ENCODE data around the gene DZIP1L. TPM values are rescaled to one million over a fixed set of nuclear protein-coding genes. Genes with fewer than 3 reads are reported as not detected.
"Not testable (repeated sequence)": the region's sequence is repeated elsewhere in the genome, so short reads cannot be mapped to it uniquely, and the experiment has no call there.

The DZIP1L gene
- total and polyA plus RNA-seq, 9 donors, result 6.3 to 12.8 (median 7.5) TPM

- peak; percentile 55 for DNase-seq
- H3K27me3 ChIP-seq (ENCODE audit: control insufficient read depth, insufficient read depth, low read length), result no peaks in the 10 kb centered on the region
Measured at GRCh38 chr3:138114431-138114918, 933 bp downstream of the DZIP1L start.

GRCh38 chr3:138113326-138113725 lies 2.1 kb downstream of the DZIP1L start:
- H3K36me3 ChIP-seq (ENCODE audit: control insufficient read depth, insufficient read depth, low read length), result peaks cover 10% of the 10 kb centered on the region
- H3K4me3 ChIP-seq (ENCODE audit: low read length), result no peak overlapping the region
- no peaks in the 10 kb centered on the region for H3K9me3 ChIP-seq (replicated peaks; ENCODE audit: control insufficient read depth, low read depth, low read length)
- H3K27ac ChIP-seq (ENCODE audit: low read length), result no peak overlapping the region
- no peaks in the 10 kb centered on the region for H3K27me3 ChIP-seq (ENCODE audit: control insufficient read depth, insufficient read depth, low read length)
- DNase-seq, result no peak
- peaks cover 9% of the 10 kb centered on the region for H3K4me1 ChIP-seq (ENCODE audit: control insufficient read depth, insufficient read depth, low read length)
- WGBS (ENCODE audit: insufficient coverage), result no CpG with 5 or more reads among the region's 1 CpG

More at GRCh38 chr3:138114431-138114918, 933 bp downstream of the DZIP1L start:
- peak overlapping the region; percentile 74 for H3K4me3 ChIP-seq (ENCODE audit: low read length)
- WGBS (ENCODE audit: insufficient coverage), result 4% methylated on average over 4 of the region's 9 CpGs
- peaks cover 10% of the 10 kb centered on the region for H3K36me3 ChIP-seq (ENCODE audit: control insufficient read depth, insufficient read depth, low read length)
- no peaks in the 10 kb centered on the region for H3K9me3 ChIP-seq (replicated peaks; ENCODE audit: control insufficient read depth, low read depth, low read length)
- H3K27ac ChIP-seq (ENCODE audit: low read length), result peak overlapping the region; percentile 93
- H3K4me1 ChIP-seq (ENCODE audit: control insufficient read depth, insufficient read depth, low read length), result peaks cover 16% of the 10 kb centered on the region

- Histone ChIP-seq H3K27me3 (ENCODE audit: control insufficient read depth, insufficient read depth, low read length) (no peaks in the 10 kb centered on the region), H3K4me1 (ENCODE audit: control insufficient read depth, insufficient read depth, low read length) (peaks cover 9% of the 10 kb centered on the region), H3K9me3 (replicated peaks; ENCODE audit: control insufficient read depth, low read depth, low read length) (no peaks in the 10 kb centered on the region), H3K36me3 (ENCODE audit: control insufficient read depth, insufficient read depth, low read length) (peaks cover 10% of the 10 kb centered on the region), H3K4me3 (ENCODE audit: low read length) (no peak overlapping the region), H3K27ac (ENCODE audit: low read length) (no peak overlapping the region)
- 53% methylated on average over 4 of the region's 8 CpGs for WGBS (ENCODE audit: insufficient coverage)
- no peak for DNase-seq
Measured at GRCh38 chr3:138112362-138112761, 3.0 kb downstream of the DZIP1L start.

GRCh38 chr3:138105598-138105997 lies 9.8 kb downstream of the DZIP1L start:
- DNase-seq, result no peak
- H3K4me3 ChIP-seq (ENCODE audit: low read length), result no peak overlapping the region
- peaks cover 9% of the 10 kb centered on the region for H3K36me3 ChIP-seq (ENCODE audit: control insufficient read depth, insufficient read depth, low read length)
- no CpG with 5 or more reads among the region's 1 CpG for WGBS (ENCODE audit: insufficient coverage)
- no peaks in the 10 kb centered on the region for H3K27me3 ChIP-seq (ENCODE audit: control insufficient read depth, insufficient read depth, low read length)
- no peaks in the 10 kb centered on the region for H3K4me1 ChIP-seq (ENCODE audit: control insufficient read depth, insufficient read depth, low read length)
- H3K9me3 ChIP-seq (replicated peaks; ENCODE audit: control insufficient read depth, low read depth, low read length), result no peaks in the 10 kb centered on the region
- no peak overlapping the region for H3K27ac ChIP-seq (ENCODE audit: low read length)

- peaks cover 11% of the 10 kb centered on the region for H3K36me3 ChIP-seq (ENCODE audit: control insufficient read depth, insufficient read depth, low read length)
- H3K4me3 ChIP-seq (ENCODE audit: low read length), result no peak overlapping the region
- WGBS (ENCODE audit: insufficient coverage), result 96% methylated on average over 18 of the region's 19 CpGs
- no peaks in the 10 kb centered on the region for H3K9me3 ChIP-seq (replicated peaks; ENCODE audit: control insufficient read depth, low read depth, low read length)
- no peak for DNase-seq
- no peak overlapping the region for H3K27ac ChIP-seq (ENCODE audit: low read length)
- H3K27me3 ChIP-seq (ENCODE audit: control insufficient read depth, insufficient read depth, low read length), result no peaks in the 10 kb centered on the region
- no peaks in the 10 kb centered on the region for H3K4me1 ChIP-seq (ENCODE audit: control insufficient read depth, insufficient read depth, low read length)
Measured at GRCh38 chr3:138103466-138103865, 11.9 kb downstream of the DZIP1L start.

GRCh38 chr3:138101351-138101940 lies 14.0 kb downstream of the DZIP1L start:
- H3K4me3 ChIP-seq (ENCODE audit: low read length); DNase-seq; H3K27ac ChIP-seq (ENCODE audit: low read length); H3K27me3 ChIP-seq (ENCODE audit: control insufficient read depth, insufficient read depth, low read length); H3K4me1 ChIP-seq (ENCODE audit: control insufficient read depth, insufficient read depth, low read length); H3K9me3 ChIP-seq (replicated peaks; ENCODE audit: control insufficient read depth, low read depth, low read length): not testable (repeated sequence)
- 73% methylated on average over 17 of the region's 22 CpGs for WGBS (ENCODE audit: insufficient coverage)
- peaks cover 13% of the 10 kb centered on the region for H3K36me3 ChIP-seq (ENCODE audit: control insufficient read depth, insufficient read depth, low read length)

GRCh38 chr3:138099417-138099816 lies 16.0 kb downstream of the DZIP1L start:
- DNase-seq, result no peak
- H3K27ac ChIP-seq (ENCODE audit: low read length), result no peak overlapping the region

GRCh38 chr3:138097192-138098172 lies 17.9 kb downstream of the DZIP1L start:
- H3K4me3 ChIP-seq (ENCODE audit: low read length), result no peak overlapping the region
- no peaks in the 10 kb centered on the region for H3K9me3 ChIP-seq (replicated peaks; ENCODE audit: control insufficient read depth, low read depth, low read length)
- no peaks in the 10 kb centered on the region for H3K4me1 ChIP-seq (ENCODE audit: control insufficient read depth, insufficient read depth, low read length)
- H3K36me3 ChIP-seq (ENCODE audit: control insufficient read depth, insufficient read depth, low read length), result peaks cover 10% of the 10 kb centered on the region
- no peak for DNase-seq
- no peak overlapping the region for H3K27ac ChIP-seq (ENCODE audit: low read length)
- H3K27me3 ChIP-seq (ENCODE audit: control insufficient read depth, insufficient read depth, low read length), result no peaks in the 10 kb centered on the region
- WGBS (ENCODE audit: insufficient coverage), result 82% methylated on average over 4 of the region's 12 CpGs

More at GRCh38 chr3:138099417-138099816, 16.0 kb downstream of the DZIP1L start:
- Histone ChIP-seq H3K27me3 (ENCODE audit: control insufficient read depth, insufficient read depth, low read length) (no peaks in the 10 kb centered on the region), H3K36me3 (ENCODE audit: control insufficient read depth, insufficient read depth, low read length) (peaks cover 14% of the 10 kb centered on the region), H3K4me1 (ENCODE audit: control insufficient read depth, insufficient read depth, low read length) (no peaks in the 10 kb centered on the region), H3K9me3 (replicated peaks; ENCODE audit: control insufficient read depth, low read depth, low read length) (no peaks in the 10 kb centered on the region), H3K4me3 (ENCODE audit: low read length) (no peak overlapping the region)

- H3K4me1 ChIP-seq (ENCODE audit: control insufficient read depth, insufficient read depth, low read length), result no peaks in the 10 kb centered on the region
- H3K27ac ChIP-seq (ENCODE audit: low read length), result no peak overlapping the region
- H3K4me3 ChIP-seq (ENCODE audit: low read length), result no peak overlapping the region
- no peaks in the 10 kb centered on the region for H3K27me3 ChIP-seq (ENCODE audit: control insufficient read depth, insufficient read depth, low read length)
- WGBS (ENCODE audit: insufficient coverage), result no CpG with 5 or more reads among the region's 2 CpGs
- peaks cover 8% of the 10 kb centered on the region for H3K36me3 ChIP-seq (ENCODE audit: control insufficient read depth, insufficient read depth, low read length)
- DNase-seq, result no peak
- no peaks in the 10 kb centered on the region for H3K9me3 ChIP-seq (replicated peaks; ENCODE audit: control insufficient read depth, low read depth, low read length)
Measured at GRCh38 chr3:138093721-138094120, 21.7 kb downstream of the DZIP1L start.

- peaks cover 15% of the 10 kb centered on the region for H3K36me3 ChIP-seq (ENCODE audit: control insufficient read depth, insufficient read depth, low read length)
- no peak overlapping the region for H3K4me3 ChIP-seq (ENCODE audit: low read length)
- 100% methylated on average over 1 of the region's 2 CpGs for WGBS (ENCODE audit: insufficient coverage)
- no peak overlapping the region for H3K27ac ChIP-seq (ENCODE audit: low read length)
- H3K4me1 ChIP-seq (ENCODE audit: control insufficient read depth, insufficient read depth, low read length), result no peaks in the 10 kb centered on the region
- no peaks in the 10 kb centered on the region for H3K9me3 ChIP-seq (replicated peaks; ENCODE audit: control insufficient read depth, low read depth, low read length)
- no peak for DNase-seq
- no peaks in the 10 kb centered on the region for H3K27me3 ChIP-seq (ENCODE audit: control insufficient read depth, insufficient read depth, low read length)
Measured at GRCh38 chr3:138092023-138092422, 23.4 kb downstream of the DZIP1L start.
